CD4-positive, alpha-beta T cell (primary cell): ENCODE measurements around the gene SHISAL2B. TPM values are rescaled to one million over a fixed set of nuclear protein-coding genes. Genes with fewer than 3 reads are reported as not detected.

ENCODE experiments used
- ATAC-seq: fragments of 200-7000 bp; cut with Tn5 transposase; one replicate; pipeline ENCODE4 v1.10.0; 2022; ENCODE audit warnings: mild to moderate bottlenecking; ENCODE audit not compliant: poor library complexity
- CTCF ChIA-PET: fragments of 350-600 bp; sonication (Branson Sonifier 250); formaldehyde crosslinking; loops from one replicate; lab custom pipeline; 2021; ENCODE audit warnings: antibody characterized with exemption, inconsistent platforms; lab: Charles Lee
- POLR2A ChIA-PET: fragments of 350-600 bp; sonication (Branson Sonifier 250); formaldehyde crosslinking; loops from one replicate; lab custom pipeline; 2021; ENCODE audit warnings: antibody characterized with exemption, inconsistent platforms; lab: Charles Lee
- DNase-seq, 14 experiments: peaks; one replicate each; pipeline ENCODE4 v3.0.0-alpha.2; 2013 to 2020; ENCODE audit warnings: mixed read lengths in 2 of 14
- H3K27ac ChIP-seq, 2 donors: one replicate each; pipeline versions ENCODE4 v1.5.1 to v1.7.0; 2013; ENCODE audit warnings: low read length in 2 of 2, low read depth in 1 of 2, mild to moderate bottlenecking in 1 of 2
- H3K27me3 ChIP-seq, 2 experiments: 1 replicate in 1 of 2; 2 replicates in 1 of 2; pipeline versions ENCODE4 v1.6.1 to v1.7.0; 2013; ENCODE audit warnings: low read length in 2 of 2, control low read depth in 1 of 2, mild to moderate bottlenecking in 1 of 2, moderate library complexity in 1 of 2; ENCODE audit not compliant: insufficient read depth in 2 of 2, control insufficient read depth in 1 of 2
- H3K36me3 ChIP-seq: one replicate; pipeline ENCODE4 v1.6.1; 2013; ENCODE audit warnings: low read length, control low read depth; ENCODE audit not compliant: insufficient read depth
- H3K4me1 ChIP-seq: one replicate; pipeline ENCODE4 v1.6.1; 2013; ENCODE audit warnings: low read length, control low read depth; ENCODE audit not compliant: insufficient read depth
- H3K4me3 ChIP-seq: one replicate; pipeline ENCODE4 v1.5.1; 2013; ENCODE audit warnings: mild to moderate bottlenecking, low read length, moderate library complexity
- H3K9me3 ChIP-seq, 2 experiments: 1 replicate in 1 of 2; 2 replicates in 1 of 2; pipeline versions ENCODE4 v1.6.1 to v1.7.0; 2013; ENCODE audit warnings: low read length in 2 of 2, mild to moderate bottlenecking in 2 of 2, control low read depth in 1 of 2, moderate library complexity in 1 of 2; ENCODE audit not compliant: control insufficient read depth in 1 of 2, insufficient read depth in 1 of 2
- H3K27ac Mint-ChIP-seq: one replicate; pipeline ENCODE4 v1.8.0; 2020; ENCODE audit warnings: mixed read lengths
- H3K27me3 Mint-ChIP-seq: one replicate; pipeline ENCODE4 v1.8.0; 2021; ENCODE audit warnings: mixed read lengths
- H3K36me3 Mint-ChIP-seq: one replicate; pipeline ENCODE4 v1.8.0; 2021; ENCODE audit warnings: low read depth, mixed read lengths
- H3K4me1 Mint-ChIP-seq: one replicate; pipeline ENCODE4 v1.8.0; 2021; ENCODE audit warnings: low read depth, mixed read lengths
- H3K4me3 Mint-ChIP-seq: one replicate; pipeline ENCODE4 v1.8.0; 2020; ENCODE audit warnings: mild to moderate bottlenecking, mixed read lengths
- H3K9me3 Mint-ChIP-seq: one replicate; pipeline ENCODE4 v1.8.0; 2020; ENCODE audit warnings: mixed read lengths
- CTCF ChIP-seq: fragments of 200-600 bp; IDR thresholded peaks from one replicate; pipeline ENCODE4 v1.8.0; 2022; ENCODE audit warnings: antibody characterized with exemption, mild to moderate bottlenecking
- intact Hi-C, 2 experiments: fragments of 100-400 bp; cut with DNase I in 1 of 2; cut with micrococcal nuclease in 1 of 2; formaldehyde crosslinking; loops; one replicate each; pipeline versions ENCODE4 v1.15.1 to v1.9.0; 2023 to 2025; cut with DNase I, micrococcal nuclease
- total RNA-seq, 174 experiments: library from RNA in 2 of 174; stranded (reverse) in 2 of 174; gene quantifications; one replicate each; pipeline ENCODE4 v1.2.3 and lab custom pipeline; 2021 to 2026

Gene SHISAL2B
- total RNA-seq, 2 experiments from 2014 or later = not detected

- Mint-ChIP-seq H3K4me3 (no peak overlapping the region), H3K4me1 (no peaks in the 10 kb centered on the region), H3K27ac (no peak overlapping the region), H3K27me3 (peaks cover 18% of the 10 kb centered on the region), H3K9me3 (no peaks in the 10 kb centered on the region), H3K36me3 (no peaks in the 10 kb centered on the region)
- Histone ChIP-seq H3K27ac (no peak overlapping the region), H3K9me3 (no peaks in the 10 kb centered on the region), H3K4me1 (no peaks in the 10 kb centered on the region), H3K36me3 (no peaks in the 10 kb centered on the region), H3K4me3 (no peak overlapping the region), H3K27me3 (peaks cover 0 to 14% of the 10 kb centered on the region in 2 experiments)
- ChIA-PET CTCF (no interaction called here), POLR2A (no interaction called here)
- no peak for DNase-seq
- TF ChIP-seq CTCF = no peak
- ATAC-seq = no peak
- intact Hi-C loops = no loop called here
Measured at GRCh38 chr5:64666078-64666477, 24.2 kb upstream of the SHISAL2B start.

- TF ChIP-seq CTCF = no peak
- H3K27ac Mint-ChIP-seq = no peak overlapping the region
- CTCF ChIA-PET = no interaction called here
Measured at GRCh38 chr5:64667068-64667467, 23.2 kb upstream of the SHISAL2B start.

GRCh38 chr5:64670277-64670676 lies 20.0 kb upstream of the SHISAL2B start:
- POLR2A ChIA-PET = no interaction called here
- intact Hi-C loops = no loop called here
- ATAC-seq = no peak
- Mint-ChIP-seq H3K9me3 (peaks cover 1% of the 10 kb centered on the region), H3K4me3 (no peak overlapping the region), H3K27ac (no peak overlapping the region), H3K4me1 (no peaks in the 10 kb centered on the region), H3K36me3 (no peaks in the 10 kb centered on the region), H3K27me3 (peaks cover 18% of the 10 kb centered on the region)
- Histone ChIP-seq H3K4me3 (no peak overlapping the region), H3K36me3 (no peaks in the 10 kb centered on the region), H3K9me3 (no peaks in the 10 kb centered on the region), H3K4me1 (no peaks in the 10 kb centered on the region), H3K27ac (no peak overlapping the region), H3K27me3 (peaks cover 0 to 4% of the 10 kb centered on the region in 2 experiments)
- no peak for DNase-seq
- CTCF ChIA-PET = no interaction called here
- no peak for TF ChIP-seq CTCF

More at GRCh38 chr5:64667068-64667467, 23.2 kb upstream of the SHISAL2B start:
- Histone ChIP-seq H3K4me3 (no peak overlapping the region), H3K36me3 (no peaks in the 10 kb centered on the region), H3K9me3 (no peaks in the 10 kb centered on the region), H3K4me1 (no peaks in the 10 kb centered on the region), H3K27ac (no peak overlapping the region), H3K27me3 (peaks cover 0 to 14% of the 10 kb centered on the region in 2 experiments)
- H3K4me3 Mint-ChIP-seq = no peak overlapping the region
- H3K4me1 Mint-ChIP-seq = no peaks in the 10 kb centered on the region
- no peaks in the 10 kb centered on the region for H3K9me3 Mint-ChIP-seq
- intact Hi-C loops = no loop called here
- no peaks in the 10 kb centered on the region for H3K36me3 Mint-ChIP-seq
- ATAC-seq = no peak
- no peak for DNase-seq
- H3K27me3 Mint-ChIP-seq = peaks cover 18% of the 10 kb centered on the region
- POLR2A ChIA-PET = no interaction called here
